SU-DHL-6 (cell line): ENCODE measurements around the gene TMEM220.
"Not testable (repeated sequence)": the region's sequence is repeated elsewhere in the genome, so short reads cannot be mapped to it uniquely, and the experiment has no call there.

Source experiments
- EZH2phosphoT487 ChIP-seq: fragments of 200-600 bp; sonication (generic), shearing (Covaris generic); conservative IDR thresholded peaks from 2 replicates; pipeline ENCODE4 v1.6.1; 2018; ENCODE audit warnings: mild to moderate bottlenecking, antibody characterized with exemption, low read length, moderate library complexity, mixed read lengths
- TF ChIP-seq, protein P1 (sequence below): fragments of 200-600 bp; sonication (generic); IDR thresholded peaks from one replicate; pipeline ENCODE4 v1.5.1; 2017; ENCODE audit warnings: antibody characterized with exemption, mild to moderate bottlenecking, low read length, moderate library complexity; ENCODE audit not compliant: insufficient read depth, poor library complexity, severe bottlenecking

DNA sequence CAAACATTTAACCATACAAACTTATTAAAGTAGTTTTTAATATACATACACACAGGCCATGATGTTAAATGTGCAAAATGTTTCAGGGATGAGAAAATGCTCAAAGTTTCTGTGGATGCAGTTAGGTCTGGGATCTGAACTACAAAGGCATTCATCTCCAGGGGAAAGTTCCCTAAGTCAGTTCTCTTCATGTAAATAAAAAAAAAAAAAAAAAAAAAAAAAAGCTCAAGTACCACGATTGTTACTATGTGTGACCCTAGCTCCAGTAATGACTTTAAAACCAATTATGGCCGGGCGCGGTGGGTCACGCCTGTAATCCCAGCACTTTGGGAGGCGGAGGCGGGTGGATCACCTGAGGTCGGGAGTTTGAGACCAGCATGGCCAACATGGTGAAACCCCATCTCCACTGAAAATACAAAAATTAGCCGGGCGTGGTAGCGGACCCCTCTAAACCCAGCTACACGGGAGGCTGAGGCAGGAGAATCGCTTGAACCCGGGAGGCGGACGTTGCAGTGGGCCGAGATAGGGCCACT lies 33.9 kb downstream of the TMEM220 start:
- TF ChIP-seq, protein P1, sequence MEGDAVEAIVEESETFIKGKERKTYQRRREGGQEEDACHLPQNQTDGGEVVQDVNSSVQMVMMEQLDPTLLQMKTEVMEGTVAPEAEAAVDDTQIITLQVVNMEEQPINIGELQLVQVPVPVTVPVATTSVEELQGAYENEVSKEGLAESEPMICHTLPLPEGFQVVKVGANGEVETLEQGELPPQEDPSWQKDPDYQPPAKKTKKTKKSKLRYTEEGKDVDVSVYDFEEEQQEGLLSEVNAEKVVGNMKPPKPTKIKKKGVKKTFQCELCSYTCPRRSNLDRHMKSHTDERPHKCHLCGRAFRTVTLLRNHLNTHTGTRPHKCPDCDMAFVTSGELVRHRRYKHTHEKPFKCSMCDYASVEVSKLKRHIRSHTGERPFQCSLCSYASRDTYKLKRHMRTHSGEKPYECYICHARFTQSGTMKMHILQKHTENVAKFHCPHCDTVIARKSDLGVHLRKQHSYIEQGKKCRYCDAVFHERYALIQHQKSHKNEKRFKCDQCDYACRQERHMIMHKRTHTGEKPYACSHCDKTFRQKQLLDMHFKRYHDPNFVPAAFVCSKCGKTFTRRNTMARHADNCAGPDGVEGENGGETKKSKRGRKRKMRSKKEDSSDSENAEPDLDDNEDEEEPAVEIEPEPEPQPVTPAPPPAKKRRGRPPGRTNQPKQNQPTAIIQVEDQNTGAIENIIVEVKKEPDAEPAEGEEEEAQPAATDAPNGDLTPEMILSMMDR, result not testable (repeated sequence)
- TF ChIP-seq EZH2phosphoT487, result not testable (repeated sequence)
